GM12878 (cell line): Measurements from ENCODE around the gene NTN1. TPM values are rescaled to one million over a fixed set of nuclear protein-coding genes. Genes with fewer than 3 reads are reported as not detected.

ENCODE experiments used
- ATAC-seq: fragments of 200-7000 bp; cut with Tn5 transposase; 3 replicates; pipeline ENCODE4 v1.9.1; 2020; ENCODE audit warnings: mild to moderate bottlenecking, moderate library complexity
- BruUV-seq: library from RNA; stranded (reverse); fragments of 400-500 nt; replicated peaks from 2 replicates; lab custom pipeline; 2021; lab: Mats Ljungman, UMichigan
- CTCF ChIA-PET: fragments of 300-600 bp; sonication (Branson Sonifier 250); formaldehyde crosslinking; extraction: SDS; loops from one replicate; lab custom pipeline; 2021; ENCODE audit warnings: inconsistent platforms; lab: Yijun Ruan, JAX
- POLR2A ChIA-PET: fragments of 350-600 bp; formaldehyde crosslinking; extraction: SDS; loops from one replicate; lab custom pipeline; 2021; ENCODE audit warnings: inconsistent platforms; lab: Charles Lee
- RAD21 ChIA-PET: fragments of 300-600 bp; sonication (Branson Sonifier 250); formaldehyde crosslinking; loops from one replicate; lab custom pipeline; 2023; ENCODE audit warnings: antibody characterized with exemption; ENCODE audit not compliant: unreplicated experiment; lab: Charles Lee
- SMC1A ChIA-PET: fragments of 300-600 bp; sonication (Branson Sonifier 250); formaldehyde crosslinking; loops from one replicate; lab custom pipeline; 2023; ENCODE audit not compliant: unreplicated experiment, uncharacterized antibody; lab: Charles Lee
- DNase-seq: peaks from one replicate; pipeline ENCODE4 v3.0.0-alpha.2; 2011; ENCODE audit warnings: low read depth, low spot score
- FAIRE-seq: peaks from 3 replicates; lab custom pipeline; 2011; peaks lifted over from hg19 to GRCh38; lab: Jason Lieb, UNC
- H2AFZ ChIP-seq: 2 replicates; pipeline ENCODE4 v1.6.0; 2011; ENCODE audit warnings: low read depth, low read length, control low read depth; ENCODE audit not compliant: control insufficient read depth
- H3K27ac ChIP-seq: 2 replicates; pipeline ENCODE4 v1.5.1; 2011; ENCODE audit warnings: control low read depth; ENCODE audit not compliant: control insufficient read depth, insufficient read depth
- H3K27me3 ChIP-seq, 2 experiments: replicated peaks in 1 of 2; 2 replicates each; pipeline versions ENCODE4 v1.6.0 to v1.6.1; 2011; ENCODE audit warnings: low read length in 1 of 2; ENCODE audit not compliant: control insufficient read depth in 2 of 2, insufficient read depth in 2 of 2
- H3K36me3 ChIP-seq, 2 experiments: 2 replicates each; pipeline ENCODE4 v1.5.1; 2011; ENCODE audit warnings: low read length in 1 of 2; ENCODE audit not compliant: control insufficient read depth in 2 of 2, insufficient read depth in 2 of 2
- H3K4me1 ChIP-seq: 2 replicates; pipeline ENCODE4 v1.6.1; 2011; ENCODE audit warnings: mild to moderate bottlenecking, low read length, moderate library complexity, mixed read lengths; ENCODE audit not compliant: control insufficient read depth, insufficient read depth
- H3K4me2 ChIP-seq: 2 replicates; pipeline ENCODE4 v1.6.0; 2011; ENCODE audit warnings: control low read depth; ENCODE audit not compliant: control insufficient read depth, insufficient read depth
- H3K4me3 ChIP-seq: fragments of 200-600 bp; sonication (generic); 2 replicates; pipeline ENCODE4 v1.5.1; 2016
- H3K79me2 ChIP-seq: 2 replicates; pipeline ENCODE4 v1.6.0; 2011; ENCODE audit warnings: low read length; ENCODE audit not compliant: control insufficient read depth, insufficient read depth
- H3K9ac ChIP-seq: 2 replicates; pipeline ENCODE4 v1.8.0; 2011; ENCODE audit warnings: low read length, control low read depth, mixed read lengths; ENCODE audit not compliant: control insufficient read depth, insufficient read depth
- H3K9me3 ChIP-seq: replicated peaks from 3 replicates; pipeline ENCODE4 v1.5.1; 2011; ENCODE audit warnings: mild to moderate bottlenecking, low read length; ENCODE audit not compliant: control insufficient read depth, insufficient read depth
- H4K20me1 ChIP-seq: 2 replicates; pipeline ENCODE4 v1.6.0; 2011; ENCODE audit not compliant: control insufficient read depth, insufficient read depth
- E4F1 ChIP-seq: fragments of 450-650 bp; IDR thresholded peaks from 2 replicates; pipeline ENCODE4 v1.6.1; 2018; ENCODE audit warnings: borderline replicate concordance, mild to moderate bottlenecking; ENCODE audit not compliant: partially characterized antibody
- ESRRA ChIP-seq: IDR thresholded peaks from 2 replicates; pipeline ENCODE4 v1.6.1; 2012; ENCODE audit warnings: mild to moderate bottlenecking, low read length, improper control_type of control experiment
- IRF3 ChIP-seq: fragments of 450-650 bp; IDR thresholded peaks from 2 replicates; pipeline ENCODE4 v1.6.1; 2014; ENCODE audit warnings: mild to moderate bottlenecking
- PBX3 ChIP-seq: IDR thresholded peaks from 2 replicates; pipeline ENCODE4 v1.6.1; 2011; ENCODE audit warnings: mild to moderate bottlenecking, low read depth, low read length, moderate library complexity; ENCODE audit not compliant: insufficient replicate concordance
- PML ChIP-seq: IDR thresholded peaks from 2 replicates; pipeline ENCODE4 v1.6.1; 2012; ENCODE audit warnings: low read length, inconsistent platforms
- RAD21 ChIP-seq: IDR thresholded peaks from 2 replicates; pipeline ENCODE4 v1.6.1; 2011; ENCODE audit warnings: mild to moderate bottlenecking, low read depth, low read length, moderate library complexity; ENCODE audit not compliant: insufficient read depth
- RFX5 ChIP-seq: IDR thresholded peaks from 2 replicates; pipeline ENCODE4 v1.6.1; 2011; ENCODE audit warnings: low read depth, low read length, improper control_type of control experiment
- USF1 ChIP-seq: IDR thresholded peaks from 2 replicates; pipeline ENCODE4 v1.6.1; 2011; ENCODE audit warnings: borderline replicate concordance, low read depth, mild to moderate bottlenecking, moderate library complexity, mixed read lengths, low read length; ENCODE audit not compliant: insufficient read depth; ENCODE audit errors: extremely low read length
- WGBS: methylation state at CpG from one replicate; pipeline ENCODE4 v1.1.6; 2016; ENCODE audit warnings: low lambda C conversion rate; ENCODE audit not compliant: insufficient replicate concordance, insufficient coverage; ENCODE audit errors: missing lambda C conversion rate; 5-methylcytosine and 5-hydroxymethylcytosine counted together
- in situ Hi-C: fragments of 300-500 bp; cut with MboI; formaldehyde crosslinking; loops from 9 replicates; pipeline ENCODE4 v1.14.3; 2018; ENCODE audit warnings: mixed read lengths
- intact Hi-C: fragments of 100-400 bp; cut with micrococcal nuclease; formaldehyde crosslinking; loops from one replicate; pipeline ENCODE4 v1.14.2; 2022; ENCODE audit not compliant: unreplicated experiment
- polyA plus RNA-seq, 11 experiments: library from polyadenylated mRNA; depleted of rRNA in 4 of 11; unstranded in 6 of 11; stranded (reverse) in 5 of 11; fragments of >200 nt; fragmentation: Nextera tagmentation in 4 of 11; fragmentation: Illumina TruSeq in 1 of 11; extraction: Ambion mirVana in 4 of 11; extraction: Trizol in 1 of 11; gene quantifications; 1 replicate in 1 of 11; 2 replicates in 10 of 11; pipeline versions ENCODE4 v1.2.1 to v1.2.3, GENCODE V29; 2011 to 2016; ENCODE audit warnings: inconsistent platforms in 2 of 11, missing spikeins in 2 of 11, low read depth in 1 of 11
- total RNA-seq, 4 experiments: library from RNA; depleted of rRNA in 3 of 4; stranded (reverse); fragments of >200 nt in 3 of 4; fragmentation: Illumina TruSeq in 1 of 4; extraction: Trizol in 1 of 4; gene quantifications; 2 replicates each; pipeline versions ENCODE4 v1.2.1 to v1.2.3, GENCODE V29; 2013 to 2021
- TF ChIP-seq, protein P1 (sequence below): fragments of 150-350 bp; IDR thresholded peaks from 2 replicates; pipeline ENCODE4 v1.6.1; 2016; ENCODE audit warnings: low read depth, low read length

Gene NTN1
- total and polyA plus RNA-seq, 10 of the 15 experiments (the other 5 are each of a cell fraction or from before 2014, with no cell fraction given), result 0.02 to 0.89 (median 0.35) TPM

- WGBS, result 57% methylated on average over 4 of the region's 4 CpGs
- intact Hi-C loops, result no loop called here
- no peak for ATAC-seq
- no peak overlapping the region for H3K4me2 ChIP-seq
- H3K27ac ChIP-seq, result no peak overlapping the region
- no peaks in the 10 kb centered on the region for H3K27me3 ChIP-seq
- H3K4me1 ChIP-seq, result no peaks in the 10 kb centered on the region; the same call in 1 of the 2 replicates
- POLR2A ChIA-PET, result no interaction called here
- SMC1A ChIA-PET, result no interaction called here
- H3K9me3 ChIP-seq, result no peaks in the 10 kb centered on the region
- no peaks in the 10 kb centered on the region for H3K36me3 ChIP-seq
- CTCF ChIA-PET, result interaction anchor here (1.3 kb wide), 1 partner anchor 170 kb away, joined by 5 read pairs; no protein-coding TSS in a partner anchor
- H3K9ac ChIP-seq, result no peak overlapping the region
- in situ Hi-C loops, result no loop called here
- H3K79me2 ChIP-seq, result no peaks in the 10 kb centered on the region
- H4K20me1 ChIP-seq, result no peaks in the 10 kb centered on the region
- DNase-seq, result no peak
- H2AFZ ChIP-seq, result no peak overlapping the region
- FAIRE-seq, result no peak
- no TSS peak for BruUV-seq
- RAD21 ChIA-PET, result no interaction called here
- H3K4me3 ChIP-seq, result no peak overlapping the region
- TF ChIP-seq RFX5 (no peak), IRF3 (no peak), RAD21 (no peak), ESRRA (no peak), PML (no peak), USF1 (no peak), PBX3 (no peak), E4F1 (no peak)
- TF ChIP-seq, protein P1, sequence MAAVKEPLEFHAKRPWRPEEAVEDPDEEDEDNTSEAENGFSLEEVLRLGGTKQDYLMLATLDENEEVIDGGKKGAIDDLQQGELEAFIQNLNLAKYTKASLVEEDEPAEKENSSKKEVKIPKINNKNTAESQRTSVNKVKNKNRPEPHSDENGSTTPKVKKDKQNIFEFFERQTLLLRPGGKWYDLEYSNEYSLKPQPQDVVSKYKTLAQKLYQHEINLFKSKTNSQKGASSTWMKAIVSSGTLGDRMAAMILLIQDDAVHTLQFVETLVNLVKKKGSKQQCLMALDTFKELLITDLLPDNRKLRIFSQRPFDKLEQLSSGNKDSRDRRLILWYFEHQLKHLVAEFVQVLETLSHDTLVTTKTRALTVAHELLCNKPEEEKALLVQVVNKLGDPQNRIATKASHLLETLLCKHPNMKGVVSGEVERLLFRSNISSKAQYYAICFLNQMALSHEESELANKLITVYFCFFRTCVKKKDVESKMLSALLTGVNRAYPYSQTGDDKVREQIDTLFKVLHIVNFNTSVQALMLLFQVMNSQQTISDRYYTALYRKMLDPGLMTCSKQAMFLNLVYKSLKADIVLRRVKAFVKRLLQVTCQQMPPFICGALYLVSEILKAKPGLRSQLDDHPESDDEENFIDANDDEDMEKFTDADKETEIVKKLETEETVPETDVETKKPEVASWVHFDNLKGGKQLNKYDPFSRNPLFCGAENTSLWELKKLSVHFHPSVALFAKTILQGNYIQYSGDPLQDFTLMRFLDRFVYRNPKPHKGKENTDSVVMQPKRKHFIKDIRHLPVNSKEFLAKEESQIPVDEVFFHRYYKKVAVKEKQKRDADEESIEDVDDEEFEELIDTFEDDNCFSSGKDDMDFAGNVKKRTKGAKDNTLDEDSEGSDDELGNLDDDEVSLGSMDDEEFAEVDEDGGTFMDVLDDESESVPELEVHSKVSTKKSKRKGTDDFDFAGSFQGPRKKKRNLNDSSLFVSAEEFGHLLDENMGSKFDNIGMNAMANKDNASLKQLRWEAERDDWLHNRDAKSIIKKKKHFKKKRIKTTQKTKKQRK, result no peak
Observed at GRCh38 chr17:9284884-9285283, 263.6 kb downstream of the NTN1 start.
